Lung (tissue), 12 donors: ENCODE measurements around the gene KCNQ2. TPM values are rescaled to one million over a fixed set of nuclear protein-coding genes. Genes with fewer than 3 reads are reported as not detected.
A peak's percentile ranks its signal among the peaks of the same experiment; 100 is the strongest.
"Not testable (repeated sequence)": the region's sequence is repeated elsewhere in the genome, so short reads cannot be mapped to it uniquely, and the experiment has no call there.

Source experiments
- ATAC-seq: fragments of 200-7000 bp; cut with Tn5 transposase; one replicate; pipeline ENCODE4 v1.9.1; 2020; ENCODE audit warnings: moderate number of reproducible peaks; ENCODE audit not compliant: insufficient read depth, low FRiP score
- DNase-seq, 3 donors: peaks; one replicate each; pipeline ENCODE4 v3.0.0-alpha.2; 2013 to 2017
- H3K27ac ChIP-seq, 2 donors: one replicate each; pipeline ENCODE4 v1.5.1; 2013; ENCODE audit warnings: mild to moderate bottlenecking in 2 of 2, moderate library complexity in 2 of 2, control low read depth in 1 of 2, inconsistent platforms in 1 of 2, low read depth in 1 of 2, low read length in 1 of 2
- H3K27me3 ChIP-seq, 3 donors: one replicate each; pipeline ENCODE4 v1.5.1; 2013; ENCODE audit warnings: low read length in 2 of 3; ENCODE audit not compliant: control insufficient read depth in 3 of 3, insufficient read depth in 3 of 3
- H3K36me3 ChIP-seq, 4 donors: one replicate each; pipeline ENCODE4 v1.5.1; 2013; ENCODE audit warnings: low read length in 4 of 4, mild to moderate bottlenecking in 1 of 4, moderate library complexity in 1 of 4; ENCODE audit not compliant: control insufficient read depth in 4 of 4, insufficient read depth in 4 of 4
- H3K4me1 ChIP-seq, 5 donors: one replicate each; pipeline ENCODE4 v1.5.1; 2013; ENCODE audit warnings: low read length in 5 of 5, mild to moderate bottlenecking in 2 of 5, moderate library complexity in 1 of 5; ENCODE audit not compliant: control insufficient read depth in 5 of 5, insufficient read depth in 5 of 5
- H3K4me3 ChIP-seq: one replicate; pipeline ENCODE4 v1.5.1; 2013; ENCODE audit warnings: mild to moderate bottlenecking, control low read depth, moderate library complexity
- H3K9ac ChIP-seq, 2 donors: one replicate each; pipeline ENCODE4 v1.5.1; 2013; ENCODE audit warnings: low read length in 2 of 2, control low read depth in 1 of 2; ENCODE audit not compliant: insufficient read depth in 1 of 2
- H3K9me3 ChIP-seq, 4 donors: one replicate each; pipeline ENCODE4 v1.5.1; 2013; ENCODE audit warnings: low read length in 3 of 4, mild to moderate bottlenecking in 1 of 4, moderate library complexity in 1 of 4; ENCODE audit not compliant: control insufficient read depth in 4 of 4, insufficient read depth in 3 of 4
- CTCF ChIP-seq: IDR thresholded peaks from 2 replicates; pipeline ENCODE4 v1.5.1; 2012; ENCODE audit warnings: mild to moderate bottlenecking; ENCODE audit errors: control extremely low read depth, extremely low read depth
- WGBS, 2 donors: extraction: QIAGEN DNeasy Blood & Tissue Kit; methylation state at CpG; one replicate each; pipeline ENCODE4 v1.1.7; 2013; 5-methylcytosine and 5-hydroxymethylcytosine counted together
- polyA plus RNA-seq, 2 donors: library from polyadenylated mRNA; stranded (reverse); fragments of 200-250 nt; gene quantifications; one replicate each; pipeline ENCODE4 v1.2.1, GENCODE V29; 2013
- total RNA-seq, 2 donors: library from RNA; depleted of rRNA in 1 of 2; stranded (reverse); fragments of >200 nt in 1 of 2; gene quantifications; one replicate each; pipeline ENCODE4 v1.2.1, GENCODE V29; 2014 to 2021
- donor health status: control.
- donor health status: control.
- donor health status: Bipolar disorder and iron deficiency.
- donor health status: healthy.
- donor health status: DM: yes; HTN: yes; CAD: no.

The KCNQ2 gene
- total and polyA plus RNA-seq, 4 donors = 0.18 to 6.8 (median 0.28) TPM; not detected in 1

GRCh38 chr20:63381781-63382431 lies 90.5 kb downstream of the KCNQ2 start:
- 20 to 24% methylated on average over 20 to 22 of the region's 22 CpGs for whole genome bisulfite sequencing, 2 donors
- DNase-seq (peak in 2 of 3 donors; percentile 22 to 56), ATAC-seq (no peak)
- no peaks in the 10 kb centered on the region for H3K36me3 ChIP-seq
- peaks cover 0 to 17% (median 5%) of the 10 kb centered on the region in 4 donors for H3K9me3 ChIP-seq
- H3K4me1 ChIP-seq = peaks cover 0 to 18% (median 0%) of the 10 kb centered on the region in 5 donors
- no peak overlapping the region for H3K9ac ChIP-seq
- H3K27me3 ChIP-seq = peaks cover 3 to 8% (median 8%) of the 10 kb centered on the region in 3 donors
- TF ChIP-seq CTCF = peak; percentile 49
- H3K27ac ChIP-seq = no peak overlapping the region
- no peak overlapping the region for H3K4me3 ChIP-seq

- DNase-seq (no peak), ATAC-seq (no peak)
- Histone ChIP-seq H3K27me3 (peaks cover 3 to 8% (median 8%) of the 10 kb centered on the region in 3 donors), H3K9ac (no peak overlapping the region), H3K9me3 (peaks cover 0 to 15% (median 0%) of the 10 kb centered on the region in 4 donors), H3K27ac (no peak overlapping the region), H3K4me3 (no peak overlapping the region), H3K4me1 (peaks cover 0 to 23% (median 0%) of the 10 kb centered on the region in 5 donors), H3K36me3 (no peaks in the 10 kb centered on the region)
- no peak for TF ChIP-seq CTCF
- WGBS, 2 donors = 87 to 95% methylated on average over 21 of the region's 21 CpGs
Measured at GRCh38 chr20:63380346-63380870, 92.0 kb downstream of the KCNQ2 start.

- H3K27ac ChIP-seq, ATAC-seq, H3K36me3 ChIP-seq, DNase-seq, H3K9ac ChIP-seq, H3K4me3 ChIP-seq: not testable (repeated sequence)
- Histone ChIP-seq H3K27me3 (peaks cover 3 to 11% (median 8%) of the 10 kb centered on the region in 3 donors), H3K9me3 (peaks cover 0 to 15% (median 0%) of the 10 kb centered on the region in 4 donors), H3K4me1 (peaks cover 0 to 23% (median 0%) of the 10 kb centered on the region in 5 donors)
- 80 to 94% methylated on average over 9 of the region's 9 CpGs for WGBS, 2 donors
Measured at GRCh38 chr20:63379872-63380271, 92.6 kb downstream of the KCNQ2 start.

GRCh38 chr20:63379296-63379695 lies 93.2 kb downstream of the KCNQ2 start:
- peaks cover 3 to 14% (median 8%) of the 10 kb centered on the region in 3 donors for H3K27me3 ChIP-seq
- no peak for TF ChIP-seq CTCF
- DNase-seq = no peak

More at GRCh38 chr20:63379296-63379695, 93.2 kb downstream of the KCNQ2 start:
- no peaks in the 10 kb centered on the region for H3K36me3 ChIP-seq
- no peak for ATAC-seq
- H3K4me1 ChIP-seq = peaks cover 0 to 23% (median 0%) of the 10 kb centered on the region in 5 donors
- H3K27ac ChIP-seq = no peak overlapping the region
- H3K9ac ChIP-seq = no peak overlapping the region
- H3K9me3 ChIP-seq = peaks cover 0 to 15% (median 0%) of the 10 kb centered on the region in 4 donors
- 71 to 80% methylated on average over 10 to 11 of the region's 11 CpGs for WGBS, 2 donors
- H3K4me3 ChIP-seq = no peak overlapping the region
